Stimulated activated CD4-positive, alpha-beta T cell treated with anti-CD3 and anti-CD28 coated beads, TNF-alpha, amount 100 ng/mL, for 48 hours (primary cell): ENCODE results near the gene LNX2.

Experiments used
- DNase-seq, 3 donors: peaks; one replicate each; pipeline ENCODE4 v3.0.0-alpha.2; 2020; ENCODE audit warnings: low read depth in 3 of 3

Gene LNX2

DNA sequence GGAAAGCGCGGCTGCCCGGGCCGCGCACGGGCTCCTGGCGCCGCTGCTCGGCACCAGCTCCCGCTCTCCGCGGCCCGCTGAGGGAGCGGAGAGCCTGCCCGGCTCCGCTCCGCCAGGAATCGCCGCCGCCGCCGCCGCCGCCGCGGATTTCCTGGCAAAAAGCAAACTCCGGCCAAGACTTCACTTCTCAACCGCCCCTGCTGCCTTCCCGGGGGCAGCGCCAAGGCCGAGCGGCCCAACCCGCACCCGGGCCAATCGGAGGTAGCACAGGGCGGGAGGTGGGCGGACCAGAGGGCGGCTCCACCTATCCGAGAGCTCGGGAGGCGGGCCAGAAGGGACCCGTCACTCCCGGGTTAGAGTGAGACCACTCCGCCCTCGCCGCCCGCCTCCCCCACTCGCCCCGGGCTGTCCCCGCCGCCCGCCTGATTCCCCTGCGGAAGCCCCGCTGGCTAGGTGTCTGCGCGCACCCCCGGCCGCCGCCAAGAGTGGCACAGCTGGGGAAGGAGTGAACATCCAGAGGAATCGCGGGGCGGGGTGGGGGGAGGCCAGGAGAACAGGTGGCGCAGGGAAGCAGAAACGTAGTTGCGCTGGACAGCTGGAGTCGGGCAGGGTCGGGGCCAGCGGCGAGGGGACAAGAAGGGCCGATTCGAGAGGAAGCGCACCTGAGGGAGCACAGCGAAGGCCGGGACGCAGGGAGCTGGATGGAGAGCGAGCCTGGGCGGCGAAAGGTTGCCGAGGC lies at the start of gene LNX2:
TSS of gene LNX2 (minus strand) at position 153 of the 739 bp plus-strand sequence. CDS start 38,826 bp downstream, outside the sequence.
- DNase-seq: peak; percentile 94 to 97 (median 95)

DNA sequence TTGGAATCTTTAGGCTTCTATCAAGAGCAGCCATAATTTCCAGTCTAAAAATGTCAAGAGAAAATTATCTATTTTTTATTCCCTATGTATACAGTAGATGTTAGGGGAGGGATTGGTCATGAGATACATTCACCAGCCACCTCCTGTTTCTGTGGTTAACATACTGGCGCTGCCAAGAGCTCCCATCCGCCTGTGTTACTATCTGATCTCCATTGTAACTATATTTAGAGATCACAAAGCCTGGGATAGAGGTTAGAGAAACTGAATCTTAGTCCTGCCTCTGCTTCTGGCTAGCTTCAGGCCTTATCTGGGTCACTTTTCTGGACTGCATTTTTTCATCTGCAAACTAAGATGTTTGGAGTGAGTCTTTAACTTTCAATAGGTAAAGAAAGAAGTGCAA lies 47.6 kb upstream of the LNX2 start:
- no peak for DNase-seq

DNA sequence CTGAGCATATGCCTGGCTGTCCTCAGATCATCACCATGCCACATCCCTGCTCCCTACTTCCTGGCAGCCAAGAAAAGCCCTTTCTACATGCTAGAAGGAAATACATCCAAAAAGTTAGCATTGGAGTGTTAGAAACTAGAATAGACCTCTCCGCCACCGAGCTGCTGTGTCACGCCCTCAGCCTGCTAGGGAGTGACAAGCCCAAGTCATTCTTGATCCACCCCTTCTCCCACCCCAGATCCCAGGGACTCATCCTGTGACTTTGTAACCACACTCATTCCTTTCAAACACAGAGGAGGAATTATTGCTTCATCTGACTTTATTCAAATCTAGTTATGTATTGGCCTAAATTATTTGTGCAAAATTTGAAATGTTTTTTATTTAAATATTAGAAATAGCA lies 46.6 kb upstream of the LNX2 start:
- no peak for DNase-seq

DNA sequence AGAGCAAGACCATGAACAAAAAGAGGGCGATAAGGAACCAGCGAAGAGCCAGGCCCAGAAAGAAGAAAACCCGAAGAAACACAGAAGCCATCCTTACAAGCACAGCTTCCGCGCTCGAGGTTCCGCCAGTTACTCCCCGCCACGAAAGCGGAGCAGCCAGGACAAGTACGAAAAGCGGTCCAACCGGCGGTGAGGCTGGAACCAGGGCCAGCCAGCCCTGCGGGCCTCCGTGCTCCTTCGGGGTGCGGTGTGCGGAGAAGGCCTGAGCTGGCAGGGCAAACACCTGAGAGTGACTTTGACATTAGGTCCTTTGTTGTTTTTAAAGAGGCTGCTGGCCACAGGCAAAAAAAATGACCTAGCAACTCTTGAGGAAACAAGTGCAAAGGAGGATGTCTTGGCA lies 45.4 kb upstream of the LNX2 start:
- no peak for DNase-seq

DNA sequence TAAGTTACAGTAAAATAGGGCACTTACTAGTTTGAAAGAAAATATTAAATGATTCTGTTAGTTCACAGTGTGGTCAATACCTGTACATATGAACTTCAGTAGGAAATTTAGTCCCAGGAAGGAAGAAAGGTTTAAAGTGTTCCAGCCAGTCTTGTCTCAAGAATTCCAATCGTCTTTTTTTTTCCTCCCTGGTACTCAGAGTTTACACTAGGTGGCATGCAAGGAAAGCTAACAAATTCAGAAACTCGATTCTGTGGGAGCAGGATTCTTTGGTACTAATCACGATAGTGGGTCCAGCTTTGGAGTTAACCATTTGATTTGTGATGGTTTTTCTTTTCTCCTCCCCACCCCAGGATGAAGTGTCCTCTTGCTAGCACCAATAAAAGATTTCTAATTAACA lies 45.0 kb upstream of the LNX2 start:
- no peak for DNase-seq

DNA sequence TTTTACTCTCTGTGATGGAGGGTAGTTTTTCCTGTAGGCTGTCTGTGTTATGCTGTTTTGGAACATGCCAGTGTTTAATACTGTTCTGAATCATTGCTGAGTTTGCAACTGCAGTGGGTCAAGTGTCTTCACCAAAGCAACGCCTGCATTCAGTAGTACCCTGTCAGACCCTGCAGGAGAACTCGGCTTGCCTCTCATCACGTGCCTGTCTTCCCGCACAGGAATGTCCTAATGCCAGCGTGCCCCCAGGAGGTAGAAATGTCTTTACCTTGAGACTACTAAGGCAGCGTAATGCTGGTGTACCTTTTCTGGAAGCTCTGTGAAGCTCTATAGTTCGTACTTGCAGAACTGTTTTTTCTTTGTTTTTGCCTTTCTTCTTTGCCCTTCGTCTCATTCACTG lies 43.6 kb upstream of the LNX2 start:
- DNase-seq: no peak

DNA sequence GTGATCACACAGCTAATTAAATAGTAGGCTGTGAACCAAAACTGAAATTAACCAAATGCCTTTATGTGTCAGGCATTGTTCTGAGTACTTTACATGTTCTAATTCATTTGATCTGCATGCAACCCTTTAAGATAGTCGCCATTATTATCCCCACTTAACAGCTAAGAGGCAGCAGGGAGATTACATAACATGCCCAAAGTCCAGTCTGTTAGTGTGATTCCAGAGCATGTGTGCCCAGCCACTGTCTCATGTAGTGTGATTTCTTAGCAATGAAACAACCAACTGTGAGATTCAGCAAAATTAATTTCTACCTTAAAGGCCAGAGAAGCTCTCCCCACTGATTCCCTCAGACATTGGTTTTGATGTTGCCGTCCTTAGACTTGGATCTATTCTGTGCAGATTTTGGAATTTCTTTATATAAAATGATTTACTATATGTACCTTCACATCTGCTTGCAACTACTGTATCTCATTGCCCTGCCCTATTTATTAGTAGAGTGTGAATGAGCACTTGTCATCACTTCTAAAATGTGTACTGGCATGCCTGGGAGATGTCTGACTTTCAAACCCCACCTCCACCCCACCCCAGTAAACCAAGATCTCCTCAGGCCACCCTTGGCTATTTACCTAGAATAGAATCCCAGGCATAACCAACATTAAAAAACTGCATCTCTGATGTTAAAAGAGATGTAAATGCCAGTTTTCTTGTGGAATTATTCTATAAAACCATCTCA lies 42.6 kb upstream of the LNX2 start:
- no peak for DNase-seq

DNA sequence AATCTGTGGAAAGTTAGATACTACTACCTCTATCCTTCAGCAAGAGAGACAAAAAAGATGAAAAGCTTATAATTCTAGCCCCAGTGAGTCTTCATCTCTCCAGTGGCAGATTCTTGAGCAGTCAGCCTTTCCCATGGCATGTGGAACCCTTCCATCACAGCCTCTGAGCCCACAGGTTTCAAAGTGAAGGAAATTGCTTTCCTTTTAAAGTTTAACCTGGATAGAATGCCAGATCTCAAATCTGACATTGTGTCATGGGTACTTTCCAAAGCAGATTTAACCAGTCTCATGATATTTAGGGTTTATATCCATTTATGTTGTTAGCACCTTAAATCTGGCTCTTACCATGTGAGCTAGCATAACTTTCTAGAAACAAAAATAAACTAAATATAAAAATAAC lies 40.7 kb upstream of the LNX2 start:
- no peak for DNase-seq

DNA sequence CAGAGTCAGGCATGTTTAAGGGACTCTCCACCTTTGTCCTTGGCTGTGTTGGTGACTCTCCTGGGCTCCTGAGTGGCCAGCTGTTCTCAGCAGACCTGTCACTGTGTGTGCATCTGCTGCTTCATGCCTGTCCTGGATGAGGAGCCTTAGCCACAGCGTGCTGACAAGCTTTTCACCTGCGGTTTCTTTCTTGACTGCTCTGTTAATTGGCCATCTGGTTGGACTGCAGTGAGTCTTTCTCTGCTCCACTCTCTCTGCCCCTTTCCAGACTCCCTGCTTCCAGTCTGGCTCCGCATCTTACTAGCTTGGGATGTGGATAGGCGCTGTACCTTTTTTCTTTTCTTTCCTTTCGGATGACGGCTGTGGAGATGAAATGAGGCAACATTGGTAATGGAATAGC lies 40.2 kb upstream of the LNX2 start:
- DNase-seq: no peak

DNA sequence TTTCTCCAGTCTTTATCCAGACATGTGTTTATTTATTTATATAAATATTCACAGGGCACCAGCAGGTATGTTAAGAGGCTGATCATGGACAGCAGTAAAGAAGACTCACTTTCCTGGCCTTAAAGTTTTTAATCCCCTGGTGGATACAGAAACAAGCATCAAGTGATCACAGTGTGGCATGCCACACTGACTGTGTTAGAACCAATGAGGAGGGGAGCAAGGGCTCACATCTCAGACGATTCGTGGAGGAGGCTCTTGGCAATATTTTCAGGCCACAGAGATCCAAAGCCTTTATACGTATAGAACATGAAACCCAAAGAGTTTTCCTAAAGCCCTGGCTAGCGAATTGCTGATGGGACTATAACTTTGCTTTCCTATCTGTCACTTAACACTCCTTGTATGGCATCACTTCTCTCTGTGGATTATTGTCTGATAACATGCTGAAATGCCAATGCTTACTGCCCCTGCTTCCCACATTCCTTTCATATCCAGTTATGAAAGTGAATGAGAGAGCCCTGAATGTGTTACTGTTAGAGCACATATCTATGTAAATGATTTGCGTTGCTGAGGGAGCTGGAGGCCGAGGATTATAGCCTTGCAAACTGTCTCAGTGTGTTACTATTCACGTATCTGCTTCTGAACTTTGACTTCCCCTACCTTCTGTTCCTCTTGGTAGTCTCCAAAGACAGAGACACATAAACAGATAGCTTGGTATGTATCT lies 39.0 kb upstream of the LNX2 start:
- DNase-seq: no peak

DNA sequence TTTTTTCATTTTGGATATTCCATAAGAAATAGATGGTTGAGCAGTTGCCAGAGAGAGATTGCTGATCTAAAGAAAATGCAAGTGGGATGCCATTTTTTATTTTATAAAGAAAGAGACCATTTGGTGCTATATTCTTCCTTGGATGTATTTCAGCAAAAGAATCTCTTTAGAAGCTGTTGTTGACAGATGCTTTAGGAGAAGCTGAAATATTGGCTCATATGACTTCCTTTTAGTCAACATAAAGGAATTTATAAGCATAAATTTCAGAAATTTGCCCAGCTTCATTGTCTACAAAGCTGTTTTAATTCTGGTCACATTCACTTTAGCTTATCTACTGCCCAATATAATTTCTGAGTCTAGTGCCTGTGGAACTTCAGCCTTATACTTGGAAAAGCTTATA lies 38.2 kb upstream of the LNX2 start:
- DNase-seq: no peak

DNA sequence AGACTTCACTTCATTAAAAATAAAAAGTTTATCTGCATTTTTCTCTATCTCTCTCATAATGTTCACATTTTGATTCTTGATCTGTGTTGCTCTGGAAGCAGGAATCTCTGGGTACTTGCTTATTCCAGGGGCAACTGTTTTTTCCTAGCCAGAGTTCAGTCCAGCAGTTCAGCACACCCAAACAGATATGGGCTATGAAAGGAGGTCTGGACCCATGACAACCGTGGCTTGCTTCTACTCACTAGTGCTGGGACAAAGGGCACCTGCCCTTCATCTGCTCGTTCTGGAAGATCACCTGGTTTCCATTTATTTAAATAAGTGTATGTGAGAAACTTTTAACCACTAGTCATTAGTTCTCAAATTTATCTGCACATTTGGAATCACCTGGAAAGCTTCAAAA lies 37.4 kb upstream of the LNX2 start:
- DNase-seq: no peak

DNA sequence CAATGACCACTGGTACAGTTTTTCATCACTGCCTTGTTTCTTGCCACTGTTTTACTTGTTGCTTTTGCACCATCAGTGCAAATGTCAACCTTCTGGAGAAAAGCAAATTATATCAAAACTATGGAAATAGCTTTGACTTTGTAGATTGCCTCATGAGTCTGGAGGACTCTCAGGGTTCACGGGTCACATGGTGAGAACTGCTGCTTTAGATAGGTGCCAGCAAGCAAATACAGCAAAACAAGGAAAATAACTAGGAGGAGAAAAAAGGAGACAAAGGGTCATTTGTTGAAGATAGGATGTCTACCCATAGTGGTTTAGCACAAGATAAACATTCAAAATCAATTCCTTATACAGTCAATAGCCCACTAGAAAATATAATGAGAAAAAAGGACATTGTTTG lies 34.5 kb upstream of the LNX2 start:
- DNase-seq: no peak

DNA sequence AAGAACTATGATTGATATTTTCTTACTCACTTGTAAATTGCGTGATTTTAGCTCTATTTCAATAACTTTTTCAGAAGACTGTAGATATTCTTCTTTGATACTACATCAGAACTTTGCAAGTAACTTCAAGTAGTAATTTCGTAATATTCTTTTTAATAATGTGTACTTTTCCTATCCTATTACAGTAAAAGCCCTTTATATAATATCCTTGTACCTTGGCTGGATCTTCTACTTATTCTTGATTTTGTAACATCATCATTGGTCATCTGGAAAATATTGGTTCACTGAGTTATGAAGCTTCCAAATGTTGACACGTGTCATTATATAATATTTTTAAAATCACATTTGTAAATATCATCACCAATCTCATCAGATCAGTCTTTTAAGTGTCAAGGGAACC lies 33.7 kb upstream of the LNX2 start:
- no peak for DNase-seq

DNA sequence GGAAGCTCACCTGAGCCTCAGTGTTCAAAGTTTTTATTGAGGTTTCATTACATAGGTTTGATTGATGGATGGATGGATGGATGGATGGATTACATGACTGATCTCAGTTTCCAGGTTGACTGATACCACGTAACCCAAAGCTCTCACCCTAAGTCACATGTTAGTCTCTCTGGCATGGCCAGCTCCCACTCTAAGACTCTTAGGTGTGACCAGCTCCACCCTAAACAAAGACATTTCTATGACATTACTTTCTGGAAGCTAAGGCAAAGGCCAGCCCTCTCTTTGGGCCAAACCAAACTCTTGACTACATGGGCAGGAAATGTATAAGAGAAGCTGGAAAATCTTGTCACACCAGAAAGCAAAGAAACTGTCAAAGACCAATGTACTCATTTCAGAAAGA lies 30.0 kb upstream of the LNX2 start:
- DNase-seq: no peak

DNA sequence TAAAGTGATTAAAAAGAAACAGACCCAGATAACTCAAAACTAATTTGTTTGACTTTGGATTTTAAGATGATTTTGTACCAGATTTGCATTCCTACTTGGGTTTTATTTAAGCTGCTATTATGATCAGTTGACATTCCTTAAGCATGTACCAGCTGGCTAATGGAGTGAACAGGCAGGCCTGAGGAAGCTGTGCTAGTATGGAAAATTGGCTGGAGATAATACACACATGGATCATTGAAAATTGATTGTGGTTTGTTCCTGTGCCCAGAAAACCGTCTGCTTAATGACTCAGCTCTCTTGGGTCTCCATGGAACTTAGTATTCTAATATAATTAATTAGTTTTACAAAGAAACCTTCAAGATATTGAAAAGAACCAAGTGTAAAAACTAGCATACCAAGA lies 24.0 kb upstream of the LNX2 start:
- no peak for DNase-seq

DNA sequence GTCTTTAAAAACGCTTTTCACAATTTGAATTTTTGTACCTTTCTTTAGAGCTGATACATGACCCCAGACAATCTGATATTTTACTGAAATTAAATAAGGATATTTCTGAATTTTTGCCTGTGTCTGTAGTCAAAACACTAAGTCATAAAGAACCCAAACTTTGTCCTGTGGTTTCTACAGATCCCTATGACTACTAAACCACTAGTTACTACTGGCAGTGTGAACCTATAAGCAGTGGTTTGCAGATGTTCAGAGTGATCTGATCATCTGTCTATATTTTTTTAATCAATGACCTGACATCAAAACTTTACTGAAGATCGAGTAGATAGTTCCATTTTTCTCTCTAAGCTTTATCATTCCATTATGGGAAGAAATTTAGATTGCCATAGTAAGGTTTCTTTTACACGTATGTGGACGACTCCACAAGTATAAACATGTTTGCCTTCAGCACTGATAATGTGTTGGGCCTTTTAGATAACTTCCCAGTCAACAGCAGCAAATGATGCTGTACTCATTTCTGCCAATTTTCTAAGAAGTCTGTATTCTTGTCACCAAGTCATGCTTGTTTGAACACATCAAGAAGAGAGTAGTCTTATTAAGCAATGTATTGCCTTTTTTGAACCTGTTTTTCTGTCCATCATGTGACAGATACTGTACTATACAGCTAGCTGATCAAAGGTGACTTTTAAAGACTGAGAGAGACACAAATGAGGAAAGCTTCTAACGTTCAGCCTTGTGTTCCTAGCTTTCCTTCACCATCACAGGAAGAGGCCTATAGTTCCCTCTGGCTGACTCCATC lies 23.2 kb upstream of the LNX2 start:
- DNase-seq: no peak

DNA sequence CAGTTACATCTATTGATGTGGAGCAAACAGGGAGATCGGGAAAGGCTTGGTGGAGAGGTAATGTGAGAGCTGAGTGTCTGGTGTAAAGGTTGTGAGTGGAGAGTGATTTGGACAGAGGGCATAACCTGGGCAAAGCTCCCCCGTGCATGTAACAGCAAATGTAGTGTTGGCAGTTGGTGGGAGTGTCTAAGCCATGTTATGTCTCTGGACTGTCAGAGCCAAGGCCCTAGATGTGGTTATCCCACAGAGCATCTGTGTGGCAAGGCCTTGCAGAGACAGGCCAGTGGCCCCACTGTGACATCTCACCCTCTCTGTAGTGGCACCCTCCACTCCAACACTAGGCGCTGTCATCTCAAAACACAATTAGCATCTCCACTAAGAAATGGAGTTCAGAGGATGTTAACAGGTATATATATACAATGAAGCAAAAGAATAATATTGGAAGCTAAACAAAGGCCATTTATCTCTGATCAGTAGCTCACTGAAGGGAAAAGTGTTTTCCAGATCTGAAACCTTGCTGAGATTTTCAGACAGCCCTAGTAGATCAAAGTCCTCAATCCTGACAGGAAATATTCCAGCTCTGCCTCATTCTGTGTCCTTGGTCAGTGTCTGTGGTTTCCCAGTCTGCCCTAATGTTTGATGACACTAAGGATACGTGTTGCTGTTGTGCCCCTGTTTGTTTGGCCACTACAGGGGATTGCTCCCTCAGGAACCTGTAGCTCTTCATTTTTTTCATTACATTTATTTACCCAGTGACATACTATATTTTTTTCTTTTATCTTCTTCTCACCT lies 21.6 kb upstream of the LNX2 start:
- DNase-seq: no peak

DNA sequence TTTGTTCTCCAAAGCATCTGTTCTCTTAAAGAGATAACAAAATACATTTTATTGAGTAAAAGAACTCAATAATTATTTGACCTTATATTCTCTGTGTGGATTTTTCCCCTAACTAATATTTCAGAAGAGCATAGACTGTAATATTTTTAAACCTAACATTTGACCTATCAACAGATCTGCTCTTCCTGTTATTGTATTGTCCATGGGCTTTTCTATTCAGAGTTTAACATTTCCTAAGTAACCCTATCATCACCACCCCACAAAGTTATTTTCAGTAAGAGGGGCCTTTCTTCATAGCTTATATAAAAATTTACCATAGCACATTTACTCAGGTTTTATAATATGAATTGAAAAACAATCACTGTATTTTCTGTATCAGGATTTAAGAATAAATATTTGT lies 18.9 kb upstream of the LNX2 start:
- DNase-seq: no peak

DNA sequence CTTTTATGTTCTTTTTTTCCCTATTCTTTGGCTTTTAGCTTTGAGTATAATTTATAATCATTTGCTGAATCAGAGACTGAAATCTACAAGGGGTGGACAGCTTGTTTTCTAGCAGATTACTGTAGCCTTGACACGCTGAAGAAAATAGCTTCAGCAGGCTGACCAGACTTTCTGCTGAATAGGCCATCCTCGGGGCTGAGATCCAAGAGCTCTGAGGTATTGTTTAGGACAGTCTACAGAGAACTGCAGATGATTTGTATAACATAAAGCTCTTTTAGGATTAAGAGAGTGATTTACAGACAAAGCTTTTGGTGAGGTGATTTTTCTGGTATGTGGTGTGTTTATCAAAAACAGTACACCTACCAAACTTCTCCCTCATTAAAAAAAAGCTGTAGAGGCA lies 18.2 kb upstream of the LNX2 start:
- no peak for DNase-seq

DNA sequence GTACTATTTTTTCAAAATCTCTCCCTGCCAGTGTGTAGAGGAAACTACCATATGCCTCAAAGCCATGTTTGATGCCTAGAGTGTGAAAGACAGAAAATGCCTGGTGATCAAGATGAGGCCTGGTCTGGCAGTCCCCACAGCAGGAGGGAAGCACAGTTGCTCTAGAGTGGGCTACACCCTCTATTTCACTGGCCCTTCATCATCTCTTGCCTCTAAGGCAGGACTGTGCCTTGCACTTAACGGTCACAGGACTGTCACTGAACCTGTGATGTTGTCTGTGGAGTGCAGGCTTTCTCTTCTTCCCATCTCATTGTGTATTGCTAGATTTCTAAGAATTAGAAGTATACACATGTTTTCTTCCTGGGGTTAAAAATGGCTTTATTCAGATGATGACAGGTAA lies 17.7 kb upstream of the LNX2 start:
- DNase-seq: no peak
